ENCODE results near the gene RADIL.

DNA sequence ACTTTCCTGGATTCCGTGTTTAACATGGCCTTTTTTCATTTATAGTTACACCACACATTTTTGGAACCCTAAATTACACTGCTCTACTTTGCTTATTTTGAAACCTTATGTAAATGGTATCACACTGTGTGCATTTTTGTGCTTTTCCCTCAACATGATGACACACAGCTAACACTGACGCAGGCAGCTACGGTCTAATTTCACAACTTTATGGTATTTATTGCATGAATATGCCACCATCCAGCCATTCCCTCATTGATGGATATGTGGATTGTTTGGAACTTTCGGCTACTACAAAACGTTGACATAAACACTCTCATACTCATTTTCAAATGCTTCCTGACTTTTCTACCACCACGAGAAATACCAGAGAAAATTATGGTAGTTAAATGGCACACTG, 28.6 kb downstream of the RADIL start:
- no peak for TF ChIP-seq POLR2A (IDR thresholded peaks at IDR 0.05)
- TF ChIP-seq, protein P1, sequence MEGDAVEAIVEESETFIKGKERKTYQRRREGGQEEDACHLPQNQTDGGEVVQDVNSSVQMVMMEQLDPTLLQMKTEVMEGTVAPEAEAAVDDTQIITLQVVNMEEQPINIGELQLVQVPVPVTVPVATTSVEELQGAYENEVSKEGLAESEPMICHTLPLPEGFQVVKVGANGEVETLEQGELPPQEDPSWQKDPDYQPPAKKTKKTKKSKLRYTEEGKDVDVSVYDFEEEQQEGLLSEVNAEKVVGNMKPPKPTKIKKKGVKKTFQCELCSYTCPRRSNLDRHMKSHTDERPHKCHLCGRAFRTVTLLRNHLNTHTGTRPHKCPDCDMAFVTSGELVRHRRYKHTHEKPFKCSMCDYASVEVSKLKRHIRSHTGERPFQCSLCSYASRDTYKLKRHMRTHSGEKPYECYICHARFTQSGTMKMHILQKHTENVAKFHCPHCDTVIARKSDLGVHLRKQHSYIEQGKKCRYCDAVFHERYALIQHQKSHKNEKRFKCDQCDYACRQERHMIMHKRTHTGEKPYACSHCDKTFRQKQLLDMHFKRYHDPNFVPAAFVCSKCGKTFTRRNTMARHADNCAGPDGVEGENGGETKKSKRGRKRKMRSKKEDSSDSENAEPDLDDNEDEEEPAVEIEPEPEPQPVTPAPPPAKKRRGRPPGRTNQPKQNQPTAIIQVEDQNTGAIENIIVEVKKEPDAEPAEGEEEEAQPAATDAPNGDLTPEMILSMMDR (IDR thresholded peaks at IDR 0.05), result no peak

Data from lower leg skin (tissue), 3 donors.